ENCODE measurements around the gene ATXN7L3. TPM values are rescaled to one million over a fixed set of nuclear protein-coding genes. Genes with fewer than 3 reads are reported as not detected.

The ATXN7L3 gene
- total and polyA plus RNA-seq, 2 donors: 36.3 to 53.3 TPM

- Histone ChIP-seq H3K27ac (ENCODE audit: low read depth in 1 of 2, low read length in 1 of 2) (no peak overlapping the region), H3K4me3 (ENCODE audit: low read length in 2 of 2) (no peak overlapping the region), H3K36me3 (ENCODE audit: control insufficient read depth in 2 of 2, insufficient read depth in 2 of 2, low read length in 1 of 2) (peaks cover 52 to 55% of the 10 kb centered on the region in 2 donors), H3K27me3 (ENCODE audit: control insufficient read depth in 2 of 2, insufficient read depth in 1 of 2, low read length in 1 of 2) (no peaks in the 10 kb centered on the region), H3K9me3 (ENCODE audit: control insufficient read depth in 2 of 2, insufficient read depth in 1 of 2, low read length in 1 of 2) (peaks cover 0 to 4% of the 10 kb centered on the region in 2 donors), H3K4me1 (ENCODE audit: control insufficient read depth in 2 of 2, insufficient read depth in 2 of 2, low read length in 2 of 2) (peaks cover 14 to 27% of the 10 kb centered on the region in 2 donors)
- WGBS: 98% methylated on average over 15 of the region's 15 CpGs
- DNase-seq (ENCODE audit: low read depth in 6 of 9, low spot score in 9 of 9): no peak
Measured at GRCh38 chr17:44197107-44197506, 2.6 kb downstream of the ATXN7L3 start.

GRCh38 chr17:44193326-44194084 is 6.2 kb downstream of the ATXN7L3 start:
- Histone ChIP-seq H3K36me3 (ENCODE audit: control insufficient read depth in 2 of 2, insufficient read depth in 2 of 2, low read length in 1 of 2) (peaks cover 73 to 78% of the 10 kb centered on the region in 2 donors), H3K27ac (ENCODE audit: low read depth in 1 of 2, low read length in 1 of 2) (no peak overlapping the region), H3K4me1 (ENCODE audit: control insufficient read depth in 2 of 2, insufficient read depth in 2 of 2, low read length in 2 of 2) (peaks cover 11 to 21% of the 10 kb centered on the region in 2 donors), H3K4me3 (ENCODE audit: low read length in 2 of 2) (no peak overlapping the region), H3K9me3 (ENCODE audit: control insufficient read depth in 2 of 2, insufficient read depth in 1 of 2, low read length in 1 of 2) (peaks cover 0 to 11% of the 10 kb centered on the region in 2 donors), H3K27me3 (ENCODE audit: control insufficient read depth in 2 of 2, insufficient read depth in 1 of 2, low read length in 1 of 2) (no peaks in the 10 kb centered on the region)
- WGBS: 94% methylated on average over 14 of the region's 14 CpGs
- no peak for DNase-seq (ENCODE audit: low read depth in 6 of 9, low spot score in 9 of 9)

GRCh38 chr17:44192750-44193149 is 6.9 kb downstream of the ATXN7L3 start:
- peaks cover 73 to 76% of the 10 kb centered on the region in 2 donors for H3K36me3 ChIP-seq (ENCODE audit: control insufficient read depth in 2 of 2, insufficient read depth in 2 of 2, low read length in 1 of 2)
- H3K4me3 ChIP-seq (ENCODE audit: low read length in 2 of 2): no peak overlapping the region
- peaks cover 11 to 20% of the 10 kb centered on the region in 2 donors for H3K4me1 ChIP-seq (ENCODE audit: control insufficient read depth in 2 of 2, insufficient read depth in 2 of 2, low read length in 2 of 2)
- H3K9me3 ChIP-seq (ENCODE audit: control insufficient read depth in 2 of 2, insufficient read depth in 1 of 2, low read length in 1 of 2): peaks cover 0 to 8% of the 10 kb centered on the region in 2 donors
- no peaks in the 10 kb centered on the region for H3K27me3 ChIP-seq (ENCODE audit: control insufficient read depth in 2 of 2, insufficient read depth in 1 of 2, low read length in 1 of 2)
- peak overlapping the region in 1 of 2 donors; percentile 25 for H3K27ac ChIP-seq (ENCODE audit: low read depth in 1 of 2, low read length in 1 of 2)
- DNase-seq (ENCODE audit: low read depth in 6 of 9, low spot score in 9 of 9): no peak
- 97% methylated on average over 5 of the region's 5 CpGs for WGBS

GRCh38 chr17:44191941-44192496 is 7.7 kb downstream of the ATXN7L3 start:
- Histone ChIP-seq H3K9me3 (ENCODE audit: control insufficient read depth in 2 of 2, insufficient read depth in 1 of 2, low read length in 1 of 2) (peaks cover 0 to 7% of the 10 kb centered on the region in 2 donors), H3K4me3 (ENCODE audit: low read length in 2 of 2) (no peak overlapping the region), H3K4me1 (ENCODE audit: control insufficient read depth in 2 of 2, insufficient read depth in 2 of 2, low read length in 2 of 2) (peaks cover 5 to 18% of the 10 kb centered on the region in 2 donors), H3K36me3 (ENCODE audit: control insufficient read depth in 2 of 2, insufficient read depth in 2 of 2, low read length in 1 of 2) (peaks cover 65 to 69% of the 10 kb centered on the region in 2 donors), H3K27ac (ENCODE audit: low read depth in 1 of 2, low read length in 1 of 2) (no peak overlapping the region), H3K27me3 (ENCODE audit: control insufficient read depth in 2 of 2, insufficient read depth in 1 of 2, low read length in 1 of 2) (no peaks in the 10 kb centered on the region)
- 93% methylated on average over 7 of the region's 7 CpGs for WGBS
- no peak for DNase-seq (ENCODE audit: low read depth in 6 of 9, low spot score in 9 of 9)

- no peak for DNase-seq (ENCODE audit: low read depth in 6 of 9, low spot score in 9 of 9)
- Histone ChIP-seq H3K4me1 (ENCODE audit: control insufficient read depth in 2 of 2, insufficient read depth in 2 of 2, low read length in 2 of 2) (peaks cover 4 to 16% of the 10 kb centered on the region in 2 donors), H3K4me3 (ENCODE audit: low read length in 2 of 2) (no peak overlapping the region), H3K36me3 (ENCODE audit: control insufficient read depth in 2 of 2, insufficient read depth in 2 of 2, low read length in 1 of 2) (peaks cover 59 to 64% of the 10 kb centered on the region in 2 donors), H3K27me3 (ENCODE audit: control insufficient read depth in 2 of 2, insufficient read depth in 1 of 2, low read length in 1 of 2) (no peaks in the 10 kb centered on the region), H3K9me3 (ENCODE audit: control insufficient read depth in 2 of 2, insufficient read depth in 1 of 2, low read length in 1 of 2) (peaks cover 0 to 7% of the 10 kb centered on the region in 2 donors), H3K27ac (ENCODE audit: low read depth in 1 of 2, low read length in 1 of 2) (no peak overlapping the region)
- WGBS: 98% methylated on average over 5 of the region's 5 CpGs
Measured at GRCh38 chr17:44191369-44191768, 8.3 kb downstream of the ATXN7L3 start.

- peaks cover 6 to 22% of the 10 kb centered on the region in 2 donors for H3K4me1 ChIP-seq (ENCODE audit: control insufficient read depth in 2 of 2, insufficient read depth in 2 of 2, low read length in 2 of 2)
- H3K27ac ChIP-seq (ENCODE audit: low read depth in 1 of 2, low read length in 1 of 2): no peak overlapping the region
- H3K36me3 ChIP-seq (ENCODE audit: control insufficient read depth in 2 of 2, insufficient read depth in 2 of 2, low read length in 1 of 2): peaks cover 51 to 56% of the 10 kb centered on the region in 2 donors
- 97% methylated on average over 10 of the region's 10 CpGs for WGBS
- H3K4me3 ChIP-seq (ENCODE audit: low read length in 2 of 2): no peak overlapping the region
- peaks cover 0 to 7% of the 10 kb centered on the region in 2 donors for H3K9me3 ChIP-seq (ENCODE audit: control insufficient read depth in 2 of 2, insufficient read depth in 1 of 2, low read length in 1 of 2)
- DNase-seq (ENCODE audit: low read depth in 6 of 9, low spot score in 9 of 9): no peak
- no peaks in the 10 kb centered on the region for H3K27me3 ChIP-seq (ENCODE audit: control insufficient read depth in 2 of 2, insufficient read depth in 1 of 2, low read length in 1 of 2)
Measured at GRCh38 chr17:44190481-44190880, 9.2 kb downstream of the ATXN7L3 start.

GRCh38 chr17:44188576-44189403 is 10.9 kb downstream of the ATXN7L3 start:
- H3K4me1 ChIP-seq (ENCODE audit: control insufficient read depth in 2 of 2, insufficient read depth in 2 of 2, low read length in 2 of 2): peaks cover 17 to 23% of the 10 kb centered on the region in 2 donors
- WGBS: 97% methylated on average over 12 of the region's 12 CpGs
- H3K27ac ChIP-seq (ENCODE audit: low read depth in 1 of 2, low read length in 1 of 2): no peak overlapping the region
- peaks cover 0 to 7% of the 10 kb centered on the region in 2 donors for H3K9me3 ChIP-seq (ENCODE audit: control insufficient read depth in 2 of 2, insufficient read depth in 1 of 2, low read length in 1 of 2)
- H3K27me3 ChIP-seq (ENCODE audit: control insufficient read depth in 2 of 2, insufficient read depth in 1 of 2, low read length in 1 of 2): no peaks in the 10 kb centered on the region
- no peak for DNase-seq (ENCODE audit: low read depth in 6 of 9, low spot score in 9 of 9)
- H3K36me3 ChIP-seq (ENCODE audit: control insufficient read depth in 2 of 2, insufficient read depth in 2 of 2, low read length in 1 of 2): peaks cover 39 to 41% of the 10 kb centered on the region in 2 donors
- H3K4me3 ChIP-seq (ENCODE audit: low read length in 2 of 2): no peak overlapping the region

- DNase-seq (ENCODE audit: low read depth in 6 of 9, low spot score in 9 of 9): peak in 1 of 9 donors; percentile 18
- no peaks in the 10 kb centered on the region for H3K27me3 ChIP-seq (ENCODE audit: control insufficient read depth in 2 of 2, insufficient read depth in 1 of 2, low read length in 1 of 2)
- peaks cover 17 to 21% of the 10 kb centered on the region in 2 donors for H3K4me1 ChIP-seq (ENCODE audit: control insufficient read depth in 2 of 2, insufficient read depth in 2 of 2, low read length in 2 of 2)
- peak overlapping the region; percentile 81 to 92 for H3K4me3 ChIP-seq (ENCODE audit: low read length in 2 of 2)
- H3K27ac ChIP-seq (ENCODE audit: low read depth in 1 of 2, low read length in 1 of 2): peak overlapping the region; percentile 92 to 97
- H3K36me3 ChIP-seq (ENCODE audit: control insufficient read depth in 2 of 2, insufficient read depth in 2 of 2, low read length in 1 of 2): peaks cover 33 to 36% of the 10 kb centered on the region in 2 donors
- peaks cover 0 to 7% of the 10 kb centered on the region in 2 donors for H3K9me3 ChIP-seq (ENCODE audit: control insufficient read depth in 2 of 2, insufficient read depth in 1 of 2, low read length in 1 of 2)
- WGBS: 3% methylated on average over 32 of the region's 32 CpGs
Measured at GRCh38 chr17:44187131-44187899, 12.4 kb downstream of the ATXN7L3 start.

All from thymus (tissue), 11 donors.